ENCODE measurements around the gene AUTS2.

GRCh38 chr7:70834424-70834823 is 1236.1 kb downstream of the AUTS2 start:
- no peak for TF ChIP-seq GATA2 (IDR thresholded peaks at IDR 0.05; ENCODE audit: low read depth, low read length)
- TF ChIP-seq GATA3 (IDR thresholded peaks at IDR 0.05; ENCODE audit: low read depth, low read length) = no peak
